Uterus (tissue), 4 donors: ENCODE data around the gene MBLAC1. TPM values are rescaled to one million over a fixed set of nuclear protein-coding genes. Genes with fewer than 3 reads are reported as not detected.

Experiments used
- DNase-seq, 2 donors: peaks; one replicate each; pipeline ENCODE4 v3.0.0-alpha.2; 2019 to 2020
- H3K27ac ChIP-seq, 2 donors: fragments of 200-600 bp; sonication (generic); 1 replicate in 1 of 2; 2 replicates in 1 of 2; pipeline ENCODE4 v1.5.1; 2016 to 2018
- H3K27me3 ChIP-seq, 2 donors: fragments of 200-600 bp; sonication (generic); one replicate each; pipeline ENCODE4 v1.5.1; 2018 to 2019; ENCODE audit warnings: control low read depth in 1 of 2
- H3K36me3 ChIP-seq, 2 donors: fragments of 200-600 bp; sonication (generic); one replicate each; pipeline ENCODE4 v1.5.1; 2019; ENCODE audit warnings: control low read depth in 1 of 2
- H3K4me1 ChIP-seq, 2 donors: fragments of 200-600 bp; sonication (generic); one replicate each; pipeline ENCODE4 v1.5.1; 2018 to 2019; ENCODE audit warnings: control low read depth in 1 of 2
- H3K4me3 ChIP-seq, 2 donors: fragments of 200-600 bp; sonication (generic); 1 replicate in 1 of 2; 2 replicates in 1 of 2; pipeline ENCODE4 v1.5.1; 2018 to 2019; ENCODE audit warnings: mild to moderate bottlenecking in 1 of 2
- H3K9me3 ChIP-seq, 2 donors: fragments of 200-600 bp; sonication (generic); one replicate each; pipeline ENCODE4 v1.5.1; 2019; ENCODE audit warnings: control low read depth in 1 of 2
- POLR2A ChIP-seq, 2 donors: fragments of 450-650 bp; IDR thresholded peaks; one replicate each; pipeline ENCODE4 v1.6.1; 2016; ENCODE audit warnings: antibody characterized with exemption in 2 of 2, mild to moderate bottlenecking in 1 of 2, moderate library complexity in 1 of 2
- intact Hi-C: fragments of 100-400 bp; cut with DNase I; formaldehyde crosslinking; loops from one replicate; pipeline ENCODE4 v1.15.1; 2023; ENCODE audit warnings: low total_unique reads
- total RNA-seq, 4 donors: library from RNA; depleted of rRNA in 3 of 4; stranded (reverse); fragments of >200 nt in 3 of 4; gene quantifications; one replicate each; pipeline versions ENCODE4 v1.1.0 to v1.2.4, GENCODE V29; 2014 to 2023
- TF ChIP-seq, protein P1 (sequence below), 4 experiments: fragments of 200-600 bp in 2 of 4; fragments of 450-650 bp in 2 of 4; sonication (generic) in 2 of 4; IDR thresholded peaks; one replicate each; pipeline ENCODE4 v1.5.1; 2016 to 2019; ENCODE audit warnings: antibody characterized with exemption in 4 of 4, mild to moderate bottlenecking in 2 of 4, moderate library complexity in 1 of 4
- donor health status: DM: yes; HTN: yes; CAD: no.

The MBLAC1 gene
- total RNA-seq, 4 donors from 2014 or later, result 1.3 to 12.4 (median 4.6) TPM

GRCh38 chr7:100102950-100103840 lies 23.6 kb upstream of the MBLAC1 start:
- TF ChIP-seq POLR2A (IDR thresholded peaks at IDR 0.05), result no peak
- TF ChIP-seq, protein P1, sequence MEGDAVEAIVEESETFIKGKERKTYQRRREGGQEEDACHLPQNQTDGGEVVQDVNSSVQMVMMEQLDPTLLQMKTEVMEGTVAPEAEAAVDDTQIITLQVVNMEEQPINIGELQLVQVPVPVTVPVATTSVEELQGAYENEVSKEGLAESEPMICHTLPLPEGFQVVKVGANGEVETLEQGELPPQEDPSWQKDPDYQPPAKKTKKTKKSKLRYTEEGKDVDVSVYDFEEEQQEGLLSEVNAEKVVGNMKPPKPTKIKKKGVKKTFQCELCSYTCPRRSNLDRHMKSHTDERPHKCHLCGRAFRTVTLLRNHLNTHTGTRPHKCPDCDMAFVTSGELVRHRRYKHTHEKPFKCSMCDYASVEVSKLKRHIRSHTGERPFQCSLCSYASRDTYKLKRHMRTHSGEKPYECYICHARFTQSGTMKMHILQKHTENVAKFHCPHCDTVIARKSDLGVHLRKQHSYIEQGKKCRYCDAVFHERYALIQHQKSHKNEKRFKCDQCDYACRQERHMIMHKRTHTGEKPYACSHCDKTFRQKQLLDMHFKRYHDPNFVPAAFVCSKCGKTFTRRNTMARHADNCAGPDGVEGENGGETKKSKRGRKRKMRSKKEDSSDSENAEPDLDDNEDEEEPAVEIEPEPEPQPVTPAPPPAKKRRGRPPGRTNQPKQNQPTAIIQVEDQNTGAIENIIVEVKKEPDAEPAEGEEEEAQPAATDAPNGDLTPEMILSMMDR (IDR thresholded peaks at IDR 0.05), result no peak
- intact Hi-C loops, result no loop called here
- Histone ChIP-seq H3K4me3 (no peak overlapping the region), H3K4me1 (peaks cover 0 to 17% of the 10 kb centered on the region in 2 donors), H3K9me3 (no peaks in the 10 kb centered on the region), H3K27me3 (no peaks in the 10 kb centered on the region), H3K36me3 (no peaks in the 10 kb centered on the region), H3K27ac (no peak overlapping the region)
- no peak for DNase-seq

DNA sequence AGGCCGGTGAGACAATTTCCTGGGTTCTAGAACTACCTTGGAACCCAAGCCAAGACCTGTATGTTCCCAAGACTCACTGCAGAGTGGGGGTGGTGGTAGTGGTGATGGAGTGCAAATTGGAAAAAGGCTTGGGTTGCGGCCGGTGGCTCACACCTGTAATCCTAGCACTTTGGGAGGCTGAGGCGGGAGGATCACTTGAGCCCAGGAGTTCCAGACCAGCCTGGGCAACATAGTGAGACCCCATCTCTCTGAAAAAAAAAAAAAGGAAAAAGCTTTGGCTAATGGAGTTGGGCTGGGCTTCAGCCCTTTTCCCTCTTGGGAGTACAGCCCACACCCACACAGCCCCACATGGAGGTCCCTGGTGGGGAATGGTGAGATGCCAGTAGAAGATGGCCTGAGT lies 21.2 kb upstream of the MBLAC1 start:
- Histone ChIP-seq H3K27ac (no peak overlapping the region), H3K4me3 (no peak overlapping the region), H3K36me3 (no peaks in the 10 kb centered on the region), H3K9me3 (no peaks in the 10 kb centered on the region), H3K4me1 (peaks cover 0 to 5% of the 10 kb centered on the region in 2 donors), H3K27me3 (no peaks in the 10 kb centered on the region)
- DNase-seq, result no peak
- TF ChIP-seq, protein P1 (IDR thresholded peaks at IDR 0.05), result no peak
- no peak for TF ChIP-seq POLR2A (IDR thresholded peaks at IDR 0.05)
- intact Hi-C loops, result no loop called here

GRCh38 chr7:100106633-100107032 lies 20.1 kb upstream of the MBLAC1 start:
- TF ChIP-seq, protein P1 (IDR thresholded peaks at IDR 0.05), result no peak
- no peak for TF ChIP-seq POLR2A (IDR thresholded peaks at IDR 0.05)
- no peak for DNase-seq
- Histone ChIP-seq H3K36me3 (no peaks in the 10 kb centered on the region), H3K4me3 (no peak overlapping the region), H3K27me3 (no peaks in the 10 kb centered on the region), H3K9me3 (no peaks in the 10 kb centered on the region), H3K4me1 (peaks cover 0 to 5% of the 10 kb centered on the region in 2 donors), H3K27ac (no peak overlapping the region)
- intact Hi-C loops, result no loop called here

DNA sequence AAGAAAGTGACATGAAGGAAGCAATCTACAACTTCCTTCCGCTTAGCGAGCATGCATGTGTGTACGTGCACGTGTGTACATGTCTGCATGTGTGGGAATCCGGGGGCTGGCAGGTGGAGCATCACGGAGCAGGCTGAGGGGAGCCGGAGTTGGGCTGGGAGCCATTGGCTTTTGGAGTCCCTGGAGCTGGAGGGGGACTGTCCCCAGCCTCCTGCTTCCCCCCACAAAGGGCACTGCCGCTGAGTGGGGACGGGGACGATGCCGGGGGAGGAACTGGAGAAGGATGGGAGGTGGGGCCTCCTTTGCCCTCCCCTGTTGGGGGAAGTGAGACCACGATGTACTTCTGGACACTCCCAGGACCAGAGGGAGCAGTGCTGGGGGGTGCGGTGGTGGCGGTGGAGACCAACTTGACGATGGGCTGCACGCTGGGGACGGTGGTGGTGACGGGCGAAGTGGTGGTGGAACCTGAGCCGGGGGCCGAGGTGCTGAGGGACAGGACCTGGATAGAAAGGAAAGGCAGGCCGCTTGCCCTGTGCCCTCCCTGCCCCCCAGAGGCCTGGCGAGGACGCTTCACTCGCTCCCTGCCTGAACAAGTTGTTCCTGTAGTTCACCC lies 19.5 kb upstream of the MBLAC1 start:
- Histone ChIP-seq H3K4me1 (peaks cover 0 to 4% of the 10 kb centered on the region in 2 donors), H3K27me3 (no peaks in the 10 kb centered on the region), H3K27ac (no peak overlapping the region), H3K36me3 (no peaks in the 10 kb centered on the region), H3K9me3 (no peaks in the 10 kb centered on the region), H3K4me3 (no peak overlapping the region)
- intact Hi-C loops, result no loop called here
- DNase-seq, result no peak
- TF ChIP-seq, protein P1 (IDR thresholded peaks at IDR 0.05), result no peak
- no peak for TF ChIP-seq POLR2A (IDR thresholded peaks at IDR 0.05)

DNA sequence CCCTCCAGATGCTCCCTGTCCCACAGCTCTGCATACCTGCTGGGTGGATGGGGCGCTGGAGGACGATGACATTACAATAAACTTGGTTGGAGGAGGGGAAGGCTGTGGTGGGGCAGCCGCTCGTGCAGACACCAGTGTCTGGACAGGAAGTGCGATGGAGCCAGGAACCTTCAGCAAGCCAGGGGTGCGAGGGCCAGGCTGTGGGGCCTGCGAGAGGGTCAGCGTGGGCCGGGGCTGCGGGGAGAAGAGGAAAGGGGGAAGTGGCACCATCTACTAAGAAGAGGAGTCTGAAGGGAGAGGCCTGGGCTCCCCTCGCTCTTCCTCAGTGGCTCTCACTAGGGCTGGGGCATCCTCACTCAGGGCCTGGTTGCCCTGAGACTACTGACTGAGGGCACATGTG lies 18.9 kb upstream of the MBLAC1 start:
- Histone ChIP-seq H3K4me1 (no peaks in the 10 kb centered on the region), H3K27ac (no peak overlapping the region), H3K36me3 (no peaks in the 10 kb centered on the region), H3K9me3 (no peaks in the 10 kb centered on the region), H3K27me3 (no peaks in the 10 kb centered on the region), H3K4me3 (no peak overlapping the region)
- TF ChIP-seq POLR2A (IDR thresholded peaks at IDR 0.05), result no peak
- TF ChIP-seq, protein P1 (IDR thresholded peaks at IDR 0.05), result no peak
- intact Hi-C loops, result no loop called here
- no peak for DNase-seq
